ENCODE data around the gene OGN.

- TF ChIP-seq, protein P1, sequence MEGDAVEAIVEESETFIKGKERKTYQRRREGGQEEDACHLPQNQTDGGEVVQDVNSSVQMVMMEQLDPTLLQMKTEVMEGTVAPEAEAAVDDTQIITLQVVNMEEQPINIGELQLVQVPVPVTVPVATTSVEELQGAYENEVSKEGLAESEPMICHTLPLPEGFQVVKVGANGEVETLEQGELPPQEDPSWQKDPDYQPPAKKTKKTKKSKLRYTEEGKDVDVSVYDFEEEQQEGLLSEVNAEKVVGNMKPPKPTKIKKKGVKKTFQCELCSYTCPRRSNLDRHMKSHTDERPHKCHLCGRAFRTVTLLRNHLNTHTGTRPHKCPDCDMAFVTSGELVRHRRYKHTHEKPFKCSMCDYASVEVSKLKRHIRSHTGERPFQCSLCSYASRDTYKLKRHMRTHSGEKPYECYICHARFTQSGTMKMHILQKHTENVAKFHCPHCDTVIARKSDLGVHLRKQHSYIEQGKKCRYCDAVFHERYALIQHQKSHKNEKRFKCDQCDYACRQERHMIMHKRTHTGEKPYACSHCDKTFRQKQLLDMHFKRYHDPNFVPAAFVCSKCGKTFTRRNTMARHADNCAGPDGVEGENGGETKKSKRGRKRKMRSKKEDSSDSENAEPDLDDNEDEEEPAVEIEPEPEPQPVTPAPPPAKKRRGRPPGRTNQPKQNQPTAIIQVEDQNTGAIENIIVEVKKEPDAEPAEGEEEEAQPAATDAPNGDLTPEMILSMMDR (conservative IDR thresholded peaks at IDR 0.05; ENCODE audit: low read depth, low read length), result no peak
- TF ChIP-seq POLR2A (IDR thresholded peaks at IDR 0.05; ENCODE audit: low read depth, low read length), result no peak
These were observed 25.5 kb upstream of the OGN start for GRCh38 chr9:92429836-92430235.
